Eye (tissue), 1 donor: ENCODE data around the gene PRDM13.
A peak's percentile ranks its signal among the peaks of the same experiment; 100 is the strongest.
"Not testable (repeated sequence)": the region's sequence is repeated elsewhere in the genome, so short reads cannot be mapped to it uniquely, and the experiment has no call there.

ENCODE experiments used
- DNase-seq: peaks from one replicate; pipeline ENCODE4 v3.0.0-alpha.2; 2015

The PRDM13 gene

GRCh38 chr6:99604166-99605073 is 2.2 kb upstream of the PRDM13 start:
- DNase-seq: no peak

GRCh38 chr6:99605074-99605734 is 1.4 kb upstream of the PRDM13 start:
- DNase-seq: peak; percentile 58

- DNase-seq: no peak
Measured at GRCh38 chr6:99605911-99606655, 550 bp upstream of the PRDM13 start.

GRCh38 chr6:99607416-99608036 is 893 bp downstream of the PRDM13 start:
- DNase-seq: peak; percentile 51

- DNase-seq: no peak
Measured at GRCh38 chr6:99608059-99608885, 1.6 kb downstream of the PRDM13 start.

GRCh38 chr6:99608886-99609482 is 2.4 kb downstream of the PRDM13 start:
- DNase-seq: no peak

GRCh38 chr6:99609905-99610489 is 3.4 kb downstream of the PRDM13 start:
- DNase-seq: no peak

GRCh38 chr6:99611148-99611547 is 4.5 kb downstream of the PRDM13 start:
- no peak for DNase-seq

- DNase-seq: peak; percentile 68
Measured at GRCh38 chr6:99612551-99613408, 6.1 kb downstream of the PRDM13 start.

GRCh38 chr6:99613409-99613704 is 6.7 kb downstream of the PRDM13 start:
- peak; percentile 78 for DNase-seq

- peak; percentile 75 for DNase-seq
Measured at GRCh38 chr6:99613705-99614429, 7.2 kb downstream of the PRDM13 start.

GRCh38 chr6:99614430-99615186 is 8.0 kb downstream of the PRDM13 start:
- peak; percentile 76 for DNase-seq

GRCh38 chr6:99617131-99617530 is 10.5 kb downstream of the PRDM13 start:
- DNase-seq: no peak

GRCh38 chr6:99618649-99619408 is 12.2 kb downstream of the PRDM13 start:
- peak; percentile 72 for DNase-seq

- peak; percentile 37 for DNase-seq
Measured at GRCh38 chr6:99619409-99619762, 12.8 kb downstream of the PRDM13 start.

- not testable (repeated sequence) for DNase-seq
Measured at GRCh38 chr6:99622044-99622443, 15.4 kb downstream of the PRDM13 start.

- DNase-seq: no peak
Measured at GRCh38 chr6:99629293-99629692, 22.7 kb downstream of the PRDM13 start.

GRCh38 chr6:99637629-99638028 is 31.0 kb downstream of the PRDM13 start:
- DNase-seq: no peak
